ENCODE data around the gene ACAN. TPM values are rescaled to one million over a fixed set of nuclear protein-coding genes. Genes with fewer than 3 reads are reported as not detected.
A peak's percentile ranks its signal among the peaks of the same experiment; 100 is the strongest.

The ACAN gene
- total RNA-seq, 1 donor from 2014 or later: 0.13 TPM

- DNase-seq (ENCODE audit: low spot score in 2 of 2, unreplicated experiment in 2 of 2): no peak
- H3K4me3 Mint-ChIP-seq: no peak overlapping the region
- H3K4me1 Mint-ChIP-seq: peaks cover 5% of the 10 kb centered on the region
- H3K36me3 Mint-ChIP-seq: no peaks in the 10 kb centered on the region
- no peak overlapping the region for H3K27ac Mint-ChIP-seq
- no peaks in the 10 kb centered on the region for H3K9me3 Mint-ChIP-seq
- peaks cover 96% of the 10 kb centered on the region for H3K27me3 Mint-ChIP-seq (ENCODE audit: low read depth)
- TF ChIP-seq CTCF (IDR thresholded peaks at IDR 0.05; ENCODE audit: unreplicated experiment): no peak
Observed at GRCh38 chr15:88800738-88801137, 2.5 kb upstream of the ACAN start.

GRCh38 chr15:88802250-88802990 is 816 bp upstream of the ACAN start:
- peaks cover 5% of the 10 kb centered on the region for H3K4me1 Mint-ChIP-seq

GRCh38 chr15:88802991-88803240 is 320 bp upstream of the ACAN start:
- no peak overlapping the region for H3K27ac Mint-ChIP-seq
- H3K27me3 Mint-ChIP-seq (ENCODE audit: low read depth): peaks cover 97% of the 10 kb centered on the region
- H3K9me3 Mint-ChIP-seq: no peaks in the 10 kb centered on the region

More at GRCh38 chr15:88802250-88802990, 816 bp upstream of the ACAN start:
- Mint-ChIP-seq H3K27ac (no peak overlapping the region), H3K4me3 (peak overlapping the region; percentile 78), H3K9me3 (no peaks in the 10 kb centered on the region), H3K36me3 (no peaks in the 10 kb centered on the region), H3K27me3 (ENCODE audit: low read depth) (peaks cover 97% of the 10 kb centered on the region)
- no peak for TF ChIP-seq CTCF (IDR thresholded peaks at IDR 0.05; ENCODE audit: unreplicated experiment)
- DNase-seq (ENCODE audit: low spot score in 2 of 2, unreplicated experiment in 2 of 2): no peak

GRCh38 chr15:88803920-88804247 is 648 bp downstream of the ACAN start:
- no peak overlapping the region for H3K27ac Mint-ChIP-seq
- H3K4me1 Mint-ChIP-seq: peaks cover 5% of the 10 kb centered on the region
- peaks cover 93% of the 10 kb centered on the region for H3K27me3 Mint-ChIP-seq (ENCODE audit: low read depth)
- H3K36me3 Mint-ChIP-seq: no peaks in the 10 kb centered on the region
- H3K4me3 Mint-ChIP-seq: peak overlapping the region; percentile 58
- H3K9me3 Mint-ChIP-seq: no peaks in the 10 kb centered on the region
- no peak for DNase-seq (ENCODE audit: low spot score in 2 of 2, unreplicated experiment in 2 of 2)
- TF ChIP-seq CTCF (IDR thresholded peaks at IDR 0.05; ENCODE audit: unreplicated experiment): no peak

More at GRCh38 chr15:88802991-88803240, 320 bp upstream of the ACAN start:
- no peak for TF ChIP-seq CTCF (IDR thresholded peaks at IDR 0.05; ENCODE audit: unreplicated experiment)
- no peaks in the 10 kb centered on the region for H3K36me3 Mint-ChIP-seq
- H3K4me3 Mint-ChIP-seq: peak overlapping the region; percentile 78
- H3K4me1 Mint-ChIP-seq: peaks cover 5% of the 10 kb centered on the region
- DNase-seq (ENCODE audit: low spot score in 2 of 2, unreplicated experiment in 2 of 2): no peak

GRCh38 chr15:88804257-88804656 is 1.0 kb downstream of the ACAN start:
- no peaks in the 10 kb centered on the region for H3K9me3 Mint-ChIP-seq
- H3K4me1 Mint-ChIP-seq: peaks cover 5% of the 10 kb centered on the region
- peak overlapping the region; percentile 58 for H3K4me3 Mint-ChIP-seq
- no peak for TF ChIP-seq CTCF (IDR thresholded peaks at IDR 0.05; ENCODE audit: unreplicated experiment)
- DNase-seq (ENCODE audit: low spot score in 2 of 2, unreplicated experiment in 2 of 2): no peak
- peaks cover 89% of the 10 kb centered on the region for H3K27me3 Mint-ChIP-seq (ENCODE audit: low read depth)
- H3K27ac Mint-ChIP-seq: no peak overlapping the region
- H3K36me3 Mint-ChIP-seq: no peaks in the 10 kb centered on the region
